Memory B cell (primary cell): ENCODE measurements around the gene SHH.
A peak's percentile ranks its signal among the peaks of the same experiment; 100 is the strongest.

Experiments
- ATAC-seq: fragments of 150-1000 bp; cut with Tn5 transposase; 2 replicates; pipeline ENCODE4 v1.10.0; 2021; ENCODE audit warnings: low read depth, mild to moderate bottlenecking, moderate library complexity
- DNase-seq, 2 donors: peaks; one replicate each; pipeline ENCODE4 v3.0.0; 2022; ENCODE audit warnings: low spot score in 2 of 2
- H3K27ac Mint-ChIP-seq: one replicate; pipeline ENCODE4 v1.8.0; 2022; ENCODE audit warnings: mild to moderate bottlenecking, moderate library complexity, mixed read lengths
- H3K27me3 Mint-ChIP-seq: one replicate; pipeline ENCODE4 v1.8.0; 2022; ENCODE audit warnings: mixed read lengths
- H3K36me3 Mint-ChIP-seq: one replicate; pipeline ENCODE4 v1.8.0; 2022; ENCODE audit warnings: mild to moderate bottlenecking, mixed read lengths
- H3K4me1 Mint-ChIP-seq: one replicate; pipeline ENCODE4 v1.8.0; 2022; ENCODE audit warnings: mixed read lengths
- H3K4me3 Mint-ChIP-seq: one replicate; pipeline ENCODE4 v1.8.0; 2022; ENCODE audit warnings: mild to moderate bottlenecking, moderate library complexity, mixed read lengths
- H3K9me3 Mint-ChIP-seq: one replicate; pipeline ENCODE4 v1.8.0; 2022; ENCODE audit warnings: mixed read lengths

The SHH gene

GRCh38 chr7:155811895-155812761, at the start of gene SHH:
Gene SHH (minus strand): TSS chr7:155812463. CDS start chr7:155812122, 341 bp downstream.
- Mint-ChIP-seq H3K4me3 (peak within 1 kb of the TSS; percentile 61), H3K27me3 (peaks cover 36% of the 10 kb centered on the region), H3K27ac (peak within 1 kb of the TSS; percentile 10), H3K36me3 (no peaks in the 10 kb centered on the region), H3K9me3 (no peaks in the 10 kb centered on the region), H3K4me1 (peaks cover 21% of the 10 kb centered on the region)
- DNase-seq, result no peak
- ATAC-seq, result no peak

DNA sequence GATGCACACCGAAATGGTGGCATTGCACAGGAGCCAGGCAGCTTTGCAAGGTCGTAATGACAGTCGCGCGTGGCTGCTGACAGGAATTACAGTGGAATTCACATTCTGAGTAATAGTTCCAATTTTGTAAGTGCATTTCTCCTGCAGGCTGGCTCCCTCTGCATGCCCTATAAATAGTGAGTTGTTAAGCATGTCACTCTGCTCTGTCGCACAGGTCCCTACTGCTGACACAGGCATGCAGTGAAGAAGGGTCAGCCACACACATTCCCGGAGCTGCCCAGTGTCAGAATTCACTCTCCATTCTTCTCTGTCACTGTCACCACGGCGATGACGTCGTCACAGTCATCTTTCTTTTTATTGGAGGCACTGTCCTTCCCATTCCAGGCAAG, 49.2 kb upstream of the SHH start:
- H3K4me3 Mint-ChIP-seq, result no peak overlapping the region
- DNase-seq (no peak), ATAC-seq (no peak)
- H3K9me3 Mint-ChIP-seq, result no peaks in the 10 kb centered on the region
- H3K27me3 Mint-ChIP-seq, result peaks cover 10% of the 10 kb centered on the region
- H3K36me3 Mint-ChIP-seq, result no peaks in the 10 kb centered on the region
- no peaks in the 10 kb centered on the region for H3K4me1 Mint-ChIP-seq
- H3K27ac Mint-ChIP-seq, result no peak overlapping the region

DNA sequence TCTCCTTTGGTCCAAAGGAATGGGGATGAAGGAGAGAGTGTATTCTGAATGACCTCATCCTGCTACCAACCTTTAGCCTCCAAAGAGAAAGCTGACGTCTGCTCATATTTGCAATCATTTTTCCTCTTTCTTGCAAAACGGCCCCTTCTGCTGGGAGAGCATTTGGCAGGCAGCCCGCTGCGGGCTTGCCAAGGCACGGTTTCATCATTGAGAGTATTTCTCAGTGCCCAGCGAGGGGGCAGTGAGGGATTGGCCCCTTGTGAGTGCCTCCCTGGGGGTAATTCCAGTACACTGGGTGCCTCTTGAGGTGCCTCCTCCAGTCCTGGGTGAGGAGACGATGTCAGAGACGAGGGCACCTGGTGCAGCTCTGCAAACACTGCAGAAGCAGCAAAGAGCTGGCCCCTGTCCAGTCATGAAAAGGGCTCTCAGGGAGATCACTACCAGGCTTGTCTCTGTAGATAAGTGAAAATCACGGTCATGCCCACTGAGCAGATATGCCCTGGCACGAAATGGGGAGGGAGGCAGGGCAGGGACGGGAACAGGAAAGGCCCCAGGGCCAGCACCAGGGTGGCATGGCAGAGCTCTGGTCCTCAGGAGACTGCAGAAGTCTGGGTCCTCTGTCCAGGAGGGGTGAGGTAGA, 48.7 kb upstream of the SHH start:
- DNase-seq (no peak), ATAC-seq (no peak)
- no peak overlapping the region for H3K4me3 Mint-ChIP-seq
- no peak overlapping the region for H3K27ac Mint-ChIP-seq
- peaks cover 9% of the 10 kb centered on the region for H3K27me3 Mint-ChIP-seq
- no peaks in the 10 kb centered on the region for H3K36me3 Mint-ChIP-seq
- H3K9me3 Mint-ChIP-seq, result no peaks in the 10 kb centered on the region
- H3K4me1 Mint-ChIP-seq, result no peaks in the 10 kb centered on the region

GRCh38 chr7:155860461-155860839, 48.2 kb upstream of the SHH start:
- Mint-ChIP-seq H3K27me3 (peaks cover 7% of the 10 kb centered on the region), H3K36me3 (no peaks in the 10 kb centered on the region), H3K4me3 (no peak overlapping the region), H3K27ac (no peak overlapping the region), H3K9me3 (peaks cover 2% of the 10 kb centered on the region), H3K4me1 (no peaks in the 10 kb centered on the region)
- ATAC-seq (no peak), DNase-seq (no peak)

GRCh38 chr7:155858521-155859061, 46.3 kb upstream of the SHH start:
- Mint-ChIP-seq H3K4me1 (no peaks in the 10 kb centered on the region), H3K4me3 (no peak overlapping the region), H3K36me3 (no peaks in the 10 kb centered on the region), H3K27ac (no peak overlapping the region), H3K27me3 (peaks cover 2% of the 10 kb centered on the region), H3K9me3 (peaks cover 4% of the 10 kb centered on the region)
- DNase-seq (no peak), ATAC-seq (no peak)

- no peak for DNase-seq
- H3K4me3 Mint-ChIP-seq, result no peak overlapping the region
- H3K9me3 Mint-ChIP-seq, result peaks cover 4% of the 10 kb centered on the region
- no peaks in the 10 kb centered on the region for H3K36me3 Mint-ChIP-seq
- peaks cover 3% of the 10 kb centered on the region for H3K27me3 Mint-ChIP-seq
- H3K4me1 Mint-ChIP-seq, result no peaks in the 10 kb centered on the region
- H3K27ac Mint-ChIP-seq, result no peak overlapping the region
- ATAC-seq, result no peak
These were observed 44.9 kb upstream of the SHH start for GRCh38 chr7:155857141-155857540.

GRCh38 chr7:155856656-155857055, 44.4 kb upstream of the SHH start:
- no peak for ATAC-seq
- peaks cover 3% of the 10 kb centered on the region for H3K27me3 Mint-ChIP-seq

GRCh38 chr7:155852426-155853301, 40.4 kb upstream of the SHH start:
- Mint-ChIP-seq H3K27me3 (peaks cover 7% of the 10 kb centered on the region), H3K36me3 (no peaks in the 10 kb centered on the region), H3K9me3 (peaks cover 4% of the 10 kb centered on the region), H3K4me1 (no peaks in the 10 kb centered on the region), H3K27ac (no peak overlapping the region), H3K4me3 (no peak overlapping the region)
- ATAC-seq (no peak), DNase-seq (no peak)

More at GRCh38 chr7:155856656-155857055, 44.4 kb upstream of the SHH start:
- Mint-ChIP-seq H3K27ac (no peak overlapping the region), H3K4me3 (no peak overlapping the region), H3K9me3 (peaks cover 4% of the 10 kb centered on the region), H3K4me1 (no peaks in the 10 kb centered on the region), H3K36me3 (no peaks in the 10 kb centered on the region)
- no peak for DNase-seq

DNA sequence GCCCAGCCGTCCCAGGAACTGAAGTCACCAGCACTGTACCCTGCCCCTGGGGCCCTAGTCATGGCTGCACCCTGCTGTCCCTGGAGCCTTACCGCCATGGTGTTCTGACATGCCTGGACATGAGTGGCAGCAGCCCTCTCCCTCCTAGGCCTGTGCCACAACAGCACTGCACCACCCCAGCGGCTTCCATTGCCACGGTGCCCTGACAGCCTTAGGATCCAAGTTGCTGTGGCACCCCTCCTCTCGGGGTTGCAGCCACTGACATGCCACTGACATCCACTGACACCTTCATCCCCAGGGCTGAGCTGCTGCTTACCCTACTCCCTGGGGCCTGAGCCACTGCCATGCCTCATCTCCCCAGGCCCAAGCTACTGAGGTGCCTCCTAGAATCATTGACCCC, 39.6 kb upstream of the SHH start:
- ATAC-seq (no peak), DNase-seq (no peak)
- H3K36me3 Mint-ChIP-seq, result no peaks in the 10 kb centered on the region
- H3K27me3 Mint-ChIP-seq, result peaks cover 7% of the 10 kb centered on the region
- H3K9me3 Mint-ChIP-seq, result peaks cover 4% of the 10 kb centered on the region
- no peak overlapping the region for H3K27ac Mint-ChIP-seq
- H3K4me3 Mint-ChIP-seq, result no peak overlapping the region
- no peaks in the 10 kb centered on the region for H3K4me1 Mint-ChIP-seq

GRCh38 chr7:155850766-155851678, 38.8 kb upstream of the SHH start:
- ATAC-seq (no peak), DNase-seq (no peak)
- Mint-ChIP-seq H3K4me1 (no peaks in the 10 kb centered on the region), H3K27me3 (peaks cover 7% of the 10 kb centered on the region), H3K4me3 (no peak overlapping the region), H3K36me3 (no peaks in the 10 kb centered on the region), H3K9me3 (peaks cover 4% of the 10 kb centered on the region), H3K27ac (no peak overlapping the region)

DNA sequence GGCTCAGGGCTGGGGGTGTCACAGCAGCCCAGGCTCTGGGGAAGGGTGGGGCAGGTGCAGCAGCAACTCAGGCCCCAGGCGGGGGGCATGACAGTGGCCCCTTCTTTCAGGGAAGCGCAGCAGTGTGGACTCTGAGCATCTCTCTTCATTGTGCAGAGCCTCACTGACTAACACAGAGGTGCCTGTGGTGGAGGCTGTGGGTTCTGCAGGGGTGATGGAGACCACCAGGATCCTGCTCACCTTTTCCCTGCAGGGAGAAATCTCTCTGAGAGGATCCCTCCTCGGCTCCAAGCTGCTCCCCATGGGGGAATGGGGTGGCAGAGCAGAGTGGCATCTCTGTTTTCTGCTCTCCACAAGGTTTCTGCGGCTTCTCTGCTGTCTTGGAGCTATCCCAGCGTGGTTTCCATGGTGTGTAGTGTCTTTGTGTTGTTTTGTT, 37.8 kb upstream of the SHH start:
- Mint-ChIP-seq H3K36me3 (no peaks in the 10 kb centered on the region), H3K4me3 (no peak overlapping the region), H3K4me1 (no peaks in the 10 kb centered on the region), H3K27ac (no peak overlapping the region), H3K27me3 (peaks cover 7% of the 10 kb centered on the region), H3K9me3 (peaks cover 2% of the 10 kb centered on the region)
- DNase-seq (no peak), ATAC-seq (no peak)

DNA sequence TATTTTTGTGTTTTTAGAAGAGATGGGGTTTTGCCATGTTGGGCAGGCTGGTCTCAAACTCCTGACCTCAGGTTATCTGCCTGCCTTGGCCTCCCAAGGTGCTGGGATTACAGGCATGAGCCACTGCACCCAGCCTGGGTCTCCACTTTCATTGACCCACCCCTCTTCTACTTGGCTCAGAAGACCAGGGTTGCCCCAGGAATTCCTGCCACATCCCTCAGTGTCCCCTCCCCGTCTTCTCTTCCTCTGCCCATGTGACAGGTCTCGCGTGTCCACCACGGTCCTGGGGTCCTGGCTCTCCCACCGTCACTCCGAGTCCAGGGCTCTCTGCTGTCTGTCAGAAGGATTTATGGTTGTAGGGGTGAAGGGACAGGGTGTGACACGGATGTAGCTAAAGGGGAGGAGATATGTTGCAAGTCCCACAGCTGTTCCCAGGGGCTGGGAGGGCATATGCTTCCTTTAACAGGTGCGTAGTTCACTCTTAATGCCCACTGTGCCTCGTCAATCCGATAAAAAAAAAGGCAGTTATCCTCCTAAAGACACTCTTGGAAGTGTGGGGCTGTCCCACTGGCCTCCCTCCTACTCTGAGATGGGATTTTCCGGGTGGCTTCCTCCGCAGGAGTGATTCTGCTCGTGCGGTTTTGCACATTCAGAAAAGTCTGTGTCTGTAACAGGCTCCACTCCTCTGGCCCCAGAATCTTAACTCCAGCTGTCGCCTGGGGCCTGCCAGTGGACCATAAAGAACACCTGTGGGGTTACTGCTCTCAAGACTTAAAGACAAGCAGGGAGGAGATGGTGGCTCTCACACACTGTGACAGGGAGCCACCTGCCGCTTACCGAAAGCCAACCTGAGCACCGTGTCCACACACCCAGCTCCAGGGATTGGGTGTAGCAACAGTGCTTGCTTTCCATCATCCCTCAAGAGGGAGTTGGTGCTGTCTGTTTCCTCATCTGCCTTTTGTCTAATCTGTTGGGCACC, 36.7 kb upstream of the SHH start:
- Mint-ChIP-seq H3K9me3 (no peaks in the 10 kb centered on the region), H3K4me3 (no peak overlapping the region), H3K27ac (no peak overlapping the region), H3K36me3 (no peaks in the 10 kb centered on the region), H3K4me1 (no peaks in the 10 kb centered on the region), H3K27me3 (peaks cover 7% of the 10 kb centered on the region)
- DNase-seq (no peak), ATAC-seq (no peak)
